ENCODE data around the gene TSPO.

The TSPO gene

GRCh38 chr22:43153899-43154298 is 2.5 kb downstream of the TSPO start:
- Histone ChIP-seq H3K9ac (no peak overlapping the region), H3K36me3 (ENCODE audit: control insufficient read depth, insufficient read depth, low read length) (no peaks in the 10 kb centered on the region), H3K79me2 (no peaks in the 10 kb centered on the region), H3K4me2 (ENCODE audit: low read length) (no peak overlapping the region), H3K27ac (no peak overlapping the region), H3K27me3 (ENCODE audit: control insufficient read depth, insufficient read depth, low read length) (no peaks in the 10 kb centered on the region), H3K9me3 (ENCODE audit: control insufficient read depth, low read length) (no peaks in the 10 kb centered on the region), H3K4me3 (ENCODE audit: low read depth, low read length) (no peak overlapping the region), H2AFZ (no peak overlapping the region), H3K4me1 (peaks cover 3% of the 10 kb centered on the region)
- no peak for TF ChIP-seq CTCF (IDR thresholded peaks at IDR 0.05)

- Histone ChIP-seq H3K4me1 (peaks cover 3% of the 10 kb centered on the region), H3K27me3 (ENCODE audit: control insufficient read depth, insufficient read depth, low read length) (no peaks in the 10 kb centered on the region), H3K9ac (no peak overlapping the region), H3K4me2 (ENCODE audit: low read length) (no peak overlapping the region), H3K27ac (no peak overlapping the region), H3K4me3 (ENCODE audit: low read depth, low read length) (no peak overlapping the region), H3K9me3 (ENCODE audit: control insufficient read depth, low read length) (no peaks in the 10 kb centered on the region), H2AFZ (no peak overlapping the region), H3K36me3 (ENCODE audit: control insufficient read depth, insufficient read depth, low read length) (no peaks in the 10 kb centered on the region), H3K79me2 (no peaks in the 10 kb centered on the region)
- TF ChIP-seq CTCF (IDR thresholded peaks at IDR 0.05), result no peak
Observed at GRCh38 chr22:43154887-43155536, 3.7 kb downstream of the TSPO start.

GRCh38 chr22:43155789-43156188 is 4.4 kb downstream of the TSPO start:
- no peak overlapping the region for H2AFZ ChIP-seq
- H3K27me3 ChIP-seq (ENCODE audit: control insufficient read depth, insufficient read depth, low read length), result no peaks in the 10 kb centered on the region
- H3K36me3 ChIP-seq (ENCODE audit: control insufficient read depth, insufficient read depth, low read length), result no peaks in the 10 kb centered on the region
- peaks cover 3% of the 10 kb centered on the region for H3K4me1 ChIP-seq
- no peaks in the 10 kb centered on the region for H3K79me2 ChIP-seq
- no peak overlapping the region for H3K4me2 ChIP-seq (ENCODE audit: low read length)
- TF ChIP-seq CTCF (IDR thresholded peaks at IDR 0.05), result no peak
- H3K4me3 ChIP-seq (ENCODE audit: low read depth, low read length), result no peak overlapping the region
- H3K9ac ChIP-seq, result no peak overlapping the region
- H3K9me3 ChIP-seq (ENCODE audit: control insufficient read depth, low read length), result no peaks in the 10 kb centered on the region
- no peak overlapping the region for H3K27ac ChIP-seq

- Histone ChIP-seq H3K9me3 (ENCODE audit: control insufficient read depth, low read length) (no peaks in the 10 kb centered on the region), H3K9ac (no peak overlapping the region), H3K4me2 (ENCODE audit: low read length) (no peak overlapping the region), H3K4me1 (peaks cover 3% of the 10 kb centered on the region), H3K79me2 (no peaks in the 10 kb centered on the region), H3K4me3 (ENCODE audit: low read depth, low read length) (no peak overlapping the region), H3K36me3 (ENCODE audit: control insufficient read depth, insufficient read depth, low read length) (no peaks in the 10 kb centered on the region), H3K27me3 (ENCODE audit: control insufficient read depth, insufficient read depth, low read length) (no peaks in the 10 kb centered on the region), H2AFZ (no peak overlapping the region), H3K27ac (no peak overlapping the region)
- no peak for TF ChIP-seq CTCF (IDR thresholded peaks at IDR 0.05)
Observed at GRCh38 chr22:43156413-43156812, 5.1 kb downstream of the TSPO start.

GRCh38 chr22:43157874-43158546 is 6.7 kb downstream of the TSPO start:
- no peak overlapping the region for H3K27ac ChIP-seq
- no peaks in the 10 kb centered on the region for H3K4me1 ChIP-seq

More at GRCh38 chr22:43157874-43158546, 6.7 kb downstream of the TSPO start:
- no peak overlapping the region for H3K4me3 ChIP-seq (ENCODE audit: low read depth, low read length)
- TF ChIP-seq CTCF (IDR thresholded peaks at IDR 0.05), result no peak
- H3K9me3 ChIP-seq (ENCODE audit: control insufficient read depth, low read length), result no peaks in the 10 kb centered on the region
- H3K9ac ChIP-seq, result no peak overlapping the region
- no peaks in the 10 kb centered on the region for H3K79me2 ChIP-seq
- H2AFZ ChIP-seq, result no peak overlapping the region
- no peaks in the 10 kb centered on the region for H3K27me3 ChIP-seq (ENCODE audit: control insufficient read depth, insufficient read depth, low read length)
- H3K4me2 ChIP-seq (ENCODE audit: low read length), result no peak overlapping the region
- no peaks in the 10 kb centered on the region for H3K36me3 ChIP-seq (ENCODE audit: control insufficient read depth, insufficient read depth, low read length)
